Parathyroid adenoma (tissue), 2 donors: Measurements from ENCODE around the gene INCENP.

Source experiments
- H2AFZ ChIP-seq: fragments of 300-600 bp; sonication (generic); one replicate; pipeline ENCODE4 v1.7.0; 2017; ENCODE audit warnings: antibody characterized with exemption, mild to moderate bottlenecking
- H3K27ac ChIP-seq: fragments of 300-600 bp; sonication (generic); one replicate; pipeline ENCODE4 v1.7.0; 2017
- H3K27me3 ChIP-seq: fragments of 300-600 bp; sonication (generic); one replicate; pipeline ENCODE4 v1.7.0; 2017; ENCODE audit warnings: low read length; ENCODE audit not compliant: control insufficient read depth, insufficient read depth
- H3K36me3 ChIP-seq: fragments of 300-600 bp; sonication (generic); one replicate; pipeline ENCODE4 v1.7.0; 2017; ENCODE audit warnings: low read length; ENCODE audit not compliant: control insufficient read depth, insufficient read depth
- H3K4me1 ChIP-seq: fragments of 300-600 bp; sonication (generic); one replicate; pipeline ENCODE4 v1.7.0; 2017; ENCODE audit warnings: control low read depth
- H3K4me2 ChIP-seq: fragments of 300-600 bp; sonication (generic); one replicate; pipeline ENCODE4 v1.7.0; 2017; ENCODE audit warnings: low read length
- H3K4me3 ChIP-seq: fragments of 300-600 bp; sonication (generic); one replicate; pipeline ENCODE4 v1.7.0; 2017; ENCODE audit warnings: low read depth, low read length
- H3K79me2 ChIP-seq: fragments of 300-600 bp; sonication (generic); one replicate; pipeline ENCODE4 v1.7.0; 2017; ENCODE audit warnings: control low read depth
- H3K9ac ChIP-seq: fragments of 300-600 bp; sonication (generic); one replicate; pipeline ENCODE4 v1.7.0; 2017; ENCODE audit warnings: mild to moderate bottlenecking
- H3K9me3 ChIP-seq: fragments of 300-600 bp; sonication (generic); one replicate; pipeline ENCODE4 v1.7.0; 2017; ENCODE audit warnings: low read length; ENCODE audit not compliant: control insufficient read depth
- CTCF ChIP-seq: fragments of 300-600 bp; sonication (generic); IDR thresholded peaks from one replicate; pipeline ENCODE4 v1.7.0; 2017; ENCODE audit warnings: antibody characterized with exemption, mild to moderate bottlenecking
- donor health status: primary hyperparathyroidism.

INCENP gene

GRCh38 chr11:62133328-62134065, 9.7 kb downstream of the INCENP start:
- Histone ChIP-seq H3K79me2 (no peaks in the 10 kb centered on the region), H3K4me2 (no peak overlapping the region), H3K4me3 (no peak overlapping the region), H3K27me3 (no peaks in the 10 kb centered on the region), H3K9me3 (no peaks in the 10 kb centered on the region), H3K4me1 (no peaks in the 10 kb centered on the region), H3K9ac (no peak overlapping the region), H3K27ac (no peak overlapping the region), H2AFZ (no peak overlapping the region), H3K36me3 (no peaks in the 10 kb centered on the region)
- no peak for TF ChIP-seq CTCF

- H3K36me3 ChIP-seq, result no peaks in the 10 kb centered on the region
- H3K79me2 ChIP-seq, result no peaks in the 10 kb centered on the region
- no peak overlapping the region for H2AFZ ChIP-seq
- H3K4me3 ChIP-seq, result no peak overlapping the region
- no peaks in the 10 kb centered on the region for H3K4me1 ChIP-seq
- no peaks in the 10 kb centered on the region for H3K27me3 ChIP-seq
- H3K27ac ChIP-seq, result no peak overlapping the region
- no peak for TF ChIP-seq CTCF
- no peak overlapping the region for H3K4me2 ChIP-seq
- H3K9me3 ChIP-seq, result no peaks in the 10 kb centered on the region
- no peak overlapping the region for H3K9ac ChIP-seq
These were observed 13.6 kb downstream of the INCENP start for GRCh38 chr11:62137276-62137861.

GRCh38 chr11:62137881-62138629, 14.2 kb downstream of the INCENP start:
- no peak overlapping the region for H3K4me2 ChIP-seq
- H3K36me3 ChIP-seq, result no peaks in the 10 kb centered on the region
- no peak overlapping the region for H3K9ac ChIP-seq
- no peaks in the 10 kb centered on the region for H3K4me1 ChIP-seq
- no peaks in the 10 kb centered on the region for H3K27me3 ChIP-seq
- H3K27ac ChIP-seq, result no peak overlapping the region
- no peak overlapping the region for H3K4me3 ChIP-seq
- H3K9me3 ChIP-seq, result no peaks in the 10 kb centered on the region
- H2AFZ ChIP-seq, result no peak overlapping the region
- no peaks in the 10 kb centered on the region for H3K79me2 ChIP-seq
- no peak for TF ChIP-seq CTCF

- Histone ChIP-seq H3K27me3 (no peaks in the 10 kb centered on the region), H3K9ac (no peak overlapping the region), H3K9me3 (no peaks in the 10 kb centered on the region), H2AFZ (no peak overlapping the region), H3K4me1 (no peaks in the 10 kb centered on the region), H3K4me2 (no peak overlapping the region), H3K36me3 (no peaks in the 10 kb centered on the region), H3K79me2 (no peaks in the 10 kb centered on the region), H3K4me3 (no peak overlapping the region), H3K27ac (no peak overlapping the region)
- no peak for TF ChIP-seq CTCF
These were observed 15.0 kb downstream of the INCENP start for GRCh38 chr11:62138630-62139425.
